HepG2 (cell line): ENCODE measurements around the gene ATP13A4. TPM values are rescaled to one million over a fixed set of nuclear protein-coding genes. Genes with fewer than 3 reads are reported as not detected.

ENCODE experiments used
- ATAC-seq: fragments of 200-7000 bp; cut with Tn5 transposase; 3 replicates; pipeline ENCODE4 v1.9.1; 2020; ENCODE audit warnings: mild to moderate bottlenecking, moderate library complexity
- BruUV-seq: library from RNA; stranded (reverse); fragments of 400-500 nt; replicated peaks from 2 replicates; lab custom pipeline; 2021; lab: Mats Ljungman, UMichigan
- CTCF ChIA-PET: fragments of 300-600 bp; formaldehyde crosslinking; extraction: SDS; loops from one replicate; lab custom pipeline; 2021; ENCODE audit warnings: low total read pairs, inconsistent platforms, low intra/inter-chr PET ratio; lab: Yijun Ruan, JAX
- POLR2A ChIA-PET: fragments of 350-600 bp; sonication (Branson Sonifier 250); formaldehyde crosslinking; loops from one replicate; lab custom pipeline; 2020; ENCODE audit warnings: antibody characterized with exemption, inconsistent platforms; lab: Yijun Ruan, JAX
- DNase-seq: peaks from one replicate; pipeline ENCODE4 v3.0.0-alpha.2; 2015; ENCODE audit warnings: low spot score
- FAIRE-seq: peaks from 3 replicates; lab custom pipeline; 2011; peaks lifted over from hg19 to GRCh38; lab: Jason Lieb, UNC
- H2AFZ ChIP-seq: one replicate; pipeline ENCODE4 v1.6.1; 2011; ENCODE audit warnings: low read length, inconsistent platforms
- H3K27ac ChIP-seq: fragments of 300-600 bp; 3 replicates; pipeline ENCODE4 v1.8.0; 2011; ENCODE audit warnings: mixed run types, mild to moderate bottlenecking, mixed read lengths, low read length, inconsistent platforms; ENCODE audit not compliant: insufficient read depth; ENCODE audit errors: extremely low read length
- H3K27me3 ChIP-seq, 2 experiments: fragments of 200-600 bp in 1 of 2; 2 replicates in 1 of 2; 3 replicates in 1 of 2; pipeline versions ENCODE4 v1.6.0 to v1.8.0; 2011; ENCODE audit warnings: low read length in 2 of 2, mild to moderate bottlenecking in 2 of 2, moderate library complexity in 2 of 2, inconsistent platforms in 1 of 2; ENCODE audit not compliant: insufficient read depth in 2 of 2, control insufficient read depth in 1 of 2
- H3K36me3 ChIP-seq, 2 experiments: fragments of 200-600 bp in 1 of 2; replicated peaks in 1 of 2; 2 replicates in 1 of 2; 3 replicates in 1 of 2; pipeline versions ENCODE4 v1.5.1 to v1.8.0; 2011; ENCODE audit warnings: low read length in 2 of 2, inconsistent platforms in 1 of 2; ENCODE audit not compliant: insufficient read depth in 2 of 2, control insufficient read depth in 1 of 2
- H3K4me1 ChIP-seq: 2 replicates; pipeline ENCODE4 v1.5.1; 2012; ENCODE audit warnings: low read length, inconsistent platforms; ENCODE audit not compliant: insufficient read depth
- H3K4me2 ChIP-seq: 2 replicates; pipeline ENCODE4 v1.6.0; 2011; ENCODE audit warnings: low read depth, low read length, inconsistent platforms
- H3K4me3 ChIP-seq, 3 experiments: fragments of 200-600 bp in 1 of 3; sonication (generic), shearing (Covaris generic) in 1 of 3; replicated peaks in 1 of 3; 2 replicates each; pipeline ENCODE4 v1.5.1; 2011 to 2016; ENCODE audit warnings: low read length in 3 of 3, inconsistent platforms in 2 of 3, low read depth in 2 of 3, mild to moderate bottlenecking in 2 of 3, control low read depth in 1 of 3, mixed read lengths in 1 of 3; ENCODE audit not compliant: insufficient read depth in 1 of 3
- H3K79me2 ChIP-seq: one replicate; pipeline ENCODE4 v1.6.1; 2011; ENCODE audit warnings: low read length, inconsistent platforms; ENCODE audit not compliant: insufficient read depth
- H3K9ac ChIP-seq: 2 replicates; pipeline ENCODE4 v1.6.0; 2011; ENCODE audit warnings: mild to moderate bottlenecking, low read depth, low read length, inconsistent platforms; ENCODE audit not compliant: insufficient read depth
- H3K9me3 ChIP-seq: 2 replicates; pipeline ENCODE4 v1.5.1; 2012; ENCODE audit warnings: mild to moderate bottlenecking, low read length
- H4K20me1 ChIP-seq: 2 replicates; pipeline ENCODE4 v1.6.0; 2011; ENCODE audit warnings: inconsistent platforms, mild to moderate bottlenecking, low read length, moderate library complexity; ENCODE audit not compliant: insufficient read depth
- ATF7 ChIP-seq, 2 experiments: fragments of 450-650 bp in 1 of 2; sonication (generic) in 1 of 2; formaldehyde crosslinking in 1 of 2; IDR thresholded peaks; 2 replicates each; pipeline versions ENCODE4 v1.4.0 to v1.6.1; 2016 to 2020; ENCODE audit warnings: antibody characterized with exemption in 1 of 2, mild to moderate bottlenecking in 1 of 2, missing genetic modification reagents in 1 of 2
- CCDC6 ChIP-seq: sonication (generic); formaldehyde crosslinking; IDR thresholded peaks from 2 replicates; pipeline ENCODE4 v1.8.1; 2022; ENCODE audit warnings: mild to moderate bottlenecking, missing genetic modification reagents, moderate library complexity
- CENPX ChIP-seq: sonication (generic); formaldehyde crosslinking; IDR thresholded peaks from 2 replicates; pipeline ENCODE4 v1.9.0; 2021; ENCODE audit warnings: mild to moderate bottlenecking, missing genetic modification reagents, moderate library complexity
- DDIT3 ChIP-seq: sonication (generic); formaldehyde crosslinking; IDR thresholded peaks from 2 replicates; pipeline ENCODE4 v1.4.0; 2020; ENCODE audit warnings: mild to moderate bottlenecking, missing genetic modification reagents
- PCBP1 ChIP-seq: fragments of 200-400 bp; formaldehyde crosslinking; IDR thresholded peaks from 2 replicates; pipeline ENCODE4 v1.6.1; 2017; ENCODE audit warnings: mild to moderate bottlenecking, low read depth, low read length, borderline replicate concordance
- RELA ChIP-seq: sonication (generic); formaldehyde crosslinking; IDR thresholded peaks from 2 replicates; pipeline ENCODE4 v1.4.0; 2020; ENCODE audit warnings: missing genetic modification reagents
- TFDP2 ChIP-seq: sonication (generic); formaldehyde crosslinking; IDR thresholded peaks from 2 replicates; pipeline ENCODE4 v1.4.0; 2020; ENCODE audit warnings: missing genetic modification reagents
- TRIM24 ChIP-seq: sonication (generic); formaldehyde crosslinking; IDR thresholded peaks from 2 replicates; pipeline ENCODE4 v1.8.0; 2022; ENCODE audit warnings: mild to moderate bottlenecking, missing genetic modification reagents
- ZNF276 ChIP-seq: sonication (generic); formaldehyde crosslinking; IDR thresholded peaks from 2 replicates; pipeline ENCODE4 v1.4.0; 2020; ENCODE audit warnings: mild to moderate bottlenecking, low read depth, missing genetic modification reagents
- ZNF382 ChIP-seq: sonication (generic); formaldehyde crosslinking; IDR thresholded peaks from 2 replicates; pipeline ENCODE4 v1.5.0; 2020; ENCODE audit warnings: missing genetic modification reagents, mild to moderate bottlenecking, borderline replicate concordance
- ZNF407 ChIP-seq: sonication (generic); formaldehyde crosslinking; IDR thresholded peaks from one replicate; pipeline ENCODE4 v1.5.1; 2020; ENCODE audit warnings: mild to moderate bottlenecking, missing genetic modification reagents; ENCODE audit errors: not compliant biosample characterization
- ZNF772 ChIP-seq: sonication (generic); formaldehyde crosslinking; IDR thresholded peaks from 2 replicates; pipeline ENCODE4 v1.5.0; 2020; ENCODE audit warnings: mild to moderate bottlenecking, missing genetic modification reagents
- ZNF891 ChIP-seq: sonication (generic); formaldehyde crosslinking; IDR thresholded peaks from 2 replicates; pipeline ENCODE4 v1.5.0; 2020; ENCODE audit warnings: mild to moderate bottlenecking, missing genetic modification reagents
- in situ Hi-C: cut with HindIII; loops from 2 replicates; pipeline ENCODE4 v1.10.0; 2017; ENCODE audit warnings: low pct_unique_long_range_greater_than_20kb; ENCODE audit not compliant: extremely low pct_ligation_motif_present
- intact Hi-C: fragments of 100-400 bp; cut with micrococcal nuclease; formaldehyde crosslinking; loops from one replicate; pipeline ENCODE4 v1.10.0; 2022; ENCODE audit not compliant: unreplicated experiment
- polyA plus RNA-seq, 8 experiments: library from polyadenylated mRNA; depleted of rRNA in 3 of 8; stranded (reverse) in 7 of 8; unstranded in 1 of 8; fragments of >200 nt; fragmentation: Illumina TruSeq in 4 of 8; extraction: Trizol in 4 of 8; gene quantifications; 2 replicates each; pipeline versions ENCODE4 v1.2.1 to v1.2.3, GENCODE V29; 2011 to 2016; ENCODE audit warnings: low read depth in 4 of 8, missing spikeins in 1 of 8, mixed read lengths in 1 of 8; ENCODE audit not compliant: insufficient read depth in 1 of 8
- total RNA-seq, 5 experiments: library from RNA; depleted of rRNA; stranded (reverse); fragments of >200 nt; fragmentation: Illumina TruSeq; extraction: Trizol; gene quantifications; 2 replicates each; pipeline ENCODE4 v1.2.3, GENCODE V29; 2016; ENCODE audit warnings: low read depth in 1 of 5

The ATP13A4 gene
- total and polyA plus RNA-seq, 2 of the 13 experiments (the other 11 are each of a cell fraction or from before 2014, with no cell fraction given) = 0.01 to 0.07 TPM

- no peak overlapping the region for H3K4me3 ChIP-seq
- H3K36me3 ChIP-seq = no peaks in the 10 kb centered on the region
- TF ChIP-seq ATF7 (IDR thresholded peaks at IDR 0.05) (no peak), ATF7 (CRISPR knock-in tag; IDR thresholded peaks at IDR 0.05) (no peak), ZNF407 (no peak), RELA (no peak), PCBP1 (no peak), ZNF382 (no peak), TFDP2 (CRISPR knock-in tag) (no peak), DDIT3 (CRISPR knock-in tag) (no peak), CCDC6 (CRISPR knock-in tag) (no peak), ZNF772 (no peak), CENPX (CRISPR knock-in tag) (no peak), ZNF276 (CRISPR knock-in tag) (no peak), ZNF891 (CRISPR knock-in tag) (no peak), TRIM24 (no peak)
- H3K27me3 ChIP-seq = peaks cover 0 to 3% of the 10 kb centered on the region in 2 experiments; a peak in 1 of 5 replicates
- FAIRE-seq (no peak), DNase-seq (no peak), ATAC-seq (no peak)
- H3K9me3 ChIP-seq = no peaks in the 10 kb centered on the region
- ChIA-PET CTCF (no interaction called here), POLR2A (no interaction called here)
- H4K20me1 ChIP-seq = no peaks in the 10 kb centered on the region
- in situ Hi-C loops = loop anchor here (25.0 kb wide), 1 partner anchor 674 kb away; the partner anchor contains the start of gene MB21D2
- BruUV-seq = no TSS peak
- H3K4me2 ChIP-seq = no peak overlapping the region
- no peaks in the 10 kb centered on the region for H3K79me2 ChIP-seq
- H3K4me1 ChIP-seq = 0 out of 2 replicates have a peak, but pooled peaks cover 5% of the 10 kb centered on the region
- H3K27ac ChIP-seq = no peak overlapping the region
- H3K9ac ChIP-seq = no peak overlapping the region
- intact Hi-C loops = no loop called here
- no peak overlapping the region for H2AFZ ChIP-seq
Measured at GRCh38 chr3:193586526-193586925, 31.8 kb upstream of the ATP13A4 start.
